ENCODE results near the gene CAMK2G.

GRCh38 chr10:73815719-73816030 is 58.7 kb downstream of the CAMK2G start:
- TF ChIP-seq CTCF (conservative IDR thresholded peaks at IDR 0.05), result no peak
- TF ChIP-seq EZH2 (IDR thresholded peaks at IDR 0.05; ENCODE audit: low read depth), result no peak
